Left renal cortex interstitium (tissue), 4 donors: ENCODE measurements around the gene LAMA3. TPM values are rescaled to one million over a fixed set of nuclear protein-coding genes. Genes with fewer than 3 reads are reported as not detected.
A peak's percentile ranks its signal among the peaks of the same experiment; 100 is the strongest.

Source experiments
- DNase-seq, 4 donors: peaks; one replicate each; pipeline ENCODE4 v3.0.0-alpha.2; 2013; ENCODE audit warnings: low read depth in 4 of 4, low spot score in 2 of 4, missing footprints in 1 of 4
- polyA plus RNA-seq, 4 donors: library from polyadenylated mRNA; unstranded; fragments of 120-200 nt; gene quantifications; one replicate each; pipeline ENCODE4 v1.2.1, GENCODE V29; 2013; ENCODE audit not compliant: insufficient read length in 4 of 4

The LAMA3 gene
- polyA plus RNA-seq, 4 donors = 1.3 to 2.8 (median 1.8) TPM

- no peak for DNase-seq
Observed at GRCh38 chr18:23868136-23868785, 179.0 kb downstream of the LAMA3 start.

- DNase-seq = no peak
Observed at GRCh38 chr18:23870676-23871380, 181.6 kb downstream of the LAMA3 start.

GRCh38 chr18:23871410-23871809 is 182.2 kb downstream of the LAMA3 start:
- no peak for DNase-seq

- DNase-seq = peak in 2 of 4 donors; percentile 34 to 38
Observed at GRCh38 chr18:23872701-23873550, 183.7 kb downstream of the LAMA3 start.

- no peak for DNase-seq
Observed at GRCh38 chr18:23875966-23876895, 187.0 kb downstream of the LAMA3 start.

GRCh38 chr18:23876921-23877320 is 187.7 kb downstream of the LAMA3 start:
- no peak for DNase-seq

GRCh38 chr18:23877371-23877770 is 188.1 kb downstream of the LAMA3 start:
- DNase-seq = no peak

- DNase-seq = no peak
Observed at GRCh38 chr18:23878336-23878900, 189.2 kb downstream of the LAMA3 start.

GRCh38 chr18:23879126-23879525 is 189.9 kb downstream of the LAMA3 start:
- no peak for DNase-seq

GRCh38 chr18:23879544-23879943 is 190.3 kb downstream of the LAMA3 start:
- no peak for DNase-seq

- DNase-seq = no peak
Observed at GRCh38 chr18:23879966-23880565, 190.8 kb downstream of the LAMA3 start.

GRCh38 chr18:23880931-23881617 is 191.8 kb downstream of the LAMA3 start:
- DNase-seq = no peak

GRCh38 chr18:23881778-23882177 is 192.5 kb downstream of the LAMA3 start:
- DNase-seq = no peak

GRCh38 chr18:23882616-23883276 is 193.5 kb downstream of the LAMA3 start:
- no peak for DNase-seq

- no peak for DNase-seq
Observed at GRCh38 chr18:23883277-23883790, 194.1 kb downstream of the LAMA3 start.

- no peak for DNase-seq
Observed at GRCh38 chr18:23884681-23885375, 195.6 kb downstream of the LAMA3 start.

- DNase-seq = no peak
Observed at GRCh38 chr18:23885750-23886149, 196.5 kb downstream of the LAMA3 start.

- DNase-seq = no peak
Observed at GRCh38 chr18:23887035-23887434, 197.8 kb downstream of the LAMA3 start.
